Endothelial cell of umbilical vein (primary cell): ENCODE results near the gene PRDX1. TPM values are rescaled to one million over a fixed set of nuclear protein-coding genes. Genes with fewer than 3 reads are reported as not detected.
A peak's percentile ranks its signal among the peaks of the same experiment; 100 is the strongest.
"Not testable (repeated sequence)": the region's sequence is repeated elsewhere in the genome, so short reads cannot be mapped to it uniquely, and the experiment has no call there.

Experiments
- BruUV-seq: library from RNA; stranded (reverse); fragments of 400-500 nt; replicated peaks from 2 replicates; lab custom pipeline; 2021; lab: Mats Ljungman, UMichigan
- CTCF ChIA-PET: fragments of 300-600, 350-600 bp; sonication (Branson Sonifier 250); formaldehyde crosslinking; loops from one replicate; lab custom pipeline; 2021; ENCODE audit warnings: antibody characterized with exemption, inconsistent platforms; lab: Charles Lee
- POLR2A ChIA-PET: fragments of 300-600, 350-600 bp; sonication (Branson Sonifier 250); formaldehyde crosslinking; loops from one replicate; lab custom pipeline; 2021; ENCODE audit warnings: antibody characterized with exemption, inconsistent platforms; lab: Charles Lee
- DNase-seq: peaks from one replicate; pipeline ENCODE4 v3.0.0-alpha.2; 2011; ENCODE audit warnings: low read depth, low spot score
- FAIRE-seq: peaks from 2 replicates; lab custom pipeline; 2011; peaks lifted over from hg19 to GRCh38; lab: Jason Lieb, UNC
- H2AFZ ChIP-seq: 2 replicates; pipeline ENCODE4 v1.6.0; 2012; ENCODE audit warnings: low read depth, low read length, control low read depth, inconsistent platforms
- H3K27ac ChIP-seq: 2 replicates; pipeline ENCODE4 v1.5.1; 2011; ENCODE audit warnings: low read depth, mild to moderate bottlenecking, control low read depth, low read length, moderate library complexity; ENCODE audit not compliant: insufficient read depth
- H3K27me3 ChIP-seq, 2 experiments: 2 replicates each; pipeline versions ENCODE4 v1.6.0 to v1.6.1; 2011; ENCODE audit warnings: low read length in 2 of 2, mixed read lengths in 1 of 2; ENCODE audit not compliant: control insufficient read depth in 2 of 2, insufficient read depth in 2 of 2
- H3K36me3 ChIP-seq, 2 experiments: 2 replicates in 1 of 2; 3 replicates in 1 of 2; pipeline ENCODE4 v1.5.1; 2011; ENCODE audit warnings: low read length in 2 of 2, mild to moderate bottlenecking in 1 of 2, moderate library complexity in 1 of 2; ENCODE audit not compliant: control insufficient read depth in 2 of 2, insufficient read depth in 2 of 2; ENCODE audit errors: extremely low read depth in 1 of 2
- H3K4me1 ChIP-seq: 3 replicates; pipeline ENCODE4 v1.5.1; 2011; ENCODE audit warnings: mild to moderate bottlenecking, low read length; ENCODE audit not compliant: control insufficient read depth, insufficient read depth; ENCODE audit errors: extremely low read depth
- H3K4me2 ChIP-seq: 2 replicates; pipeline ENCODE4 v1.6.1; 2011; ENCODE audit warnings: low read length, control low read depth, mixed read lengths; ENCODE audit not compliant: insufficient read depth
- H3K4me3 ChIP-seq, 3 experiments: fragments of 200-600 bp in 1 of 3; sonication (generic), shearing (Covaris generic) in 1 of 3; replicated peaks in 1 of 3; 2 replicates each; pipeline ENCODE4 v1.5.1; 2011 to 2016; ENCODE audit warnings: control low read depth in 3 of 3, low read length in 3 of 3, mild to moderate bottlenecking in 2 of 3, inconsistent platforms in 1 of 3, low read depth in 1 of 3, moderate library complexity in 1 of 3; ENCODE audit not compliant: insufficient read depth in 1 of 3
- H3K79me2 ChIP-seq: 2 replicates; pipeline ENCODE4 v1.6.0; 2012; ENCODE audit warnings: low read length, inconsistent platforms; ENCODE audit not compliant: control insufficient read depth, insufficient read depth
- H3K9ac ChIP-seq: replicated peaks from 2 replicates; pipeline ENCODE3; 2011; ENCODE audit warnings: low read length, control low read depth; ENCODE audit not compliant: insufficient read depth; ENCODE audit errors: extremely low read depth
- H3K9me1 ChIP-seq: replicated peaks from 3 replicates; pipeline ENCODE4 v1.6.0; 2011; ENCODE audit warnings: mild to moderate bottlenecking, low read length; ENCODE audit not compliant: control insufficient read depth, insufficient read depth; ENCODE audit errors: extremely low read depth
- H3K9me3 ChIP-seq: replicated peaks from 2 replicates; pipeline ENCODE4 v1.5.1; 2012; ENCODE audit warnings: low read length, inconsistent platforms; ENCODE audit not compliant: control insufficient read depth, insufficient read depth
- H4K20me1 ChIP-seq: replicated peaks from 2 replicates; pipeline ENCODE3; 2011; ENCODE audit warnings: mild to moderate bottlenecking, low read length; ENCODE audit not compliant: control insufficient read depth, insufficient read depth; ENCODE audit errors: extremely low read depth
- EZH2 ChIP-seq: IDR thresholded peaks from 2 replicates; pipeline ENCODE4 v1.6.1; 2012; ENCODE audit warnings: borderline replicate concordance, low read depth, mild to moderate bottlenecking, moderate library complexity, low read length, inconsistent platforms; ENCODE audit not compliant: severe bottlenecking
- FOS ChIP-seq: IDR thresholded peaks from 2 replicates; pipeline ENCODE4 v1.6.1; 2011; ENCODE audit warnings: mild to moderate bottlenecking, low read length, moderate library complexity, borderline replicate concordance; ENCODE audit not compliant: insufficient read depth
- GATA2 ChIP-seq: IDR thresholded peaks from 2 replicates; pipeline ENCODE4 v1.7.0; 2011; ENCODE audit warnings: low read depth, mild to moderate bottlenecking, moderate library complexity, mixed read lengths, low read length; ENCODE audit not compliant: insufficient read length, insufficient read depth
- JUN ChIP-seq: IDR thresholded peaks from 2 replicates; pipeline ENCODE4 v1.6.1; 2011; ENCODE audit warnings: borderline replicate concordance, low read depth; ENCODE audit not compliant: insufficient read length, insufficient read depth
- MYC ChIP-seq: IDR thresholded peaks from one replicate; pipeline ENCODE4 v1.6.1; 2011; ENCODE audit warnings: mild to moderate bottlenecking, low read depth, low read length
- POLR2A ChIP-seq: IDR thresholded peaks from 2 replicates; pipeline ENCODE4 v1.6.1; 2012; ENCODE audit warnings: low read depth, mild to moderate bottlenecking, control low read depth, low read length
- POLR2AphosphoS5 ChIP-seq: IDR thresholded peaks from 2 replicates; pipeline ENCODE4 v1.6.1; 2012; ENCODE audit warnings: low read depth, mild to moderate bottlenecking, control low read depth, low read length, moderate library complexity; ENCODE audit not compliant: insufficient read depth
- dilution Hi-C: fragments of 300-500 bp; cut with MboI; formaldehyde crosslinking; loops from one replicate; pipeline ENCODE4 v1.15.0; 2019; ENCODE audit warnings: low sequenced_read_pairs; ENCODE audit not compliant: extremely low pct_ligation_motif_present
- intact Hi-C: fragments of 100-400 bp; cut with micrococcal nuclease; formaldehyde crosslinking; loops from one replicate; pipeline ENCODE4 v1.10.0; 2022
- polyA plus RNA-seq, 4 experiments: library from polyadenylated mRNA; depleted of rRNA in 3 of 4; stranded (reverse) in 3 of 4; unstranded in 1 of 4; fragments of >200 nt; gene quantifications; 2 replicates each; pipeline versions ENCODE4 v1.2.1 to v1.2.3, GENCODE V29; 2011 to 2012; ENCODE audit warnings: missing spikeins in 1 of 4
- total RNA-seq: library from RNA; stranded (reverse); gene quantifications from 2 replicates; pipeline ENCODE4 v1.2.3, GENCODE V29; 2021
- TF ChIP-seq, protein P1 (sequence below), 2 donors: IDR thresholded peaks; 1 replicate in 1 of 2; 2 replicates in 1 of 2; pipeline ENCODE4 v1.5.1; 2011; ENCODE audit warnings: low read length in 2 of 2, mild to moderate bottlenecking in 2 of 2, moderate library complexity in 2 of 2, control low read depth in 1 of 2, inconsistent platforms in 1 of 2, low read depth in 1 of 2; ENCODE audit not compliant: insufficient read depth in 1 of 2; ENCODE audit errors: extremely low read depth in 1 of 2
- TF ChIP-seq, protein P2 (sequence below): IDR thresholded peaks from 2 replicates; pipeline ENCODE4 v1.6.1; 2011; ENCODE audit not compliant: insufficient read depth, insufficient read length

The PRDX1 gene
- total and polyA plus RNA-seq, 2 donors (not counting 3 experiments of a cell fraction or from before 2014, with no cell fraction given), result 622 to 685 TPM

DNA sequence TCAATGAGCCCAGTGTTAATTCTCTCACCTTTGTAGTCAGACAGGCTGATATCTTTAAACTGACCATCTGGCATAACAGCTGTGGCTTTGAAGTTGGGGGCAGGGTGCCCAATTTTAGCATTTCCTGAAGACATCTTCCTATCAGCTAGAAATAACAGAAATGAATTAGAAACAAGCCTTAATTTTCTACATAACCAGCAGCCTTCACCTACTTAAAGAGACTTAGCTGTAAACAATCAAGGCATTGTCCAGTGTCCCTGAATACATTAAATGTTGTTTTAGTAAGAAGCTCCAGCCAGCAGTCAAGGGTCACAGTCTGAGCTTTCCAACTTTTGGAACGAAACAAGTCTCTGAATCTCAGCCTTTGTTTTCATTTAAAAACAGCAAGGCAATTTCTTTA, 2.8 kb downstream of the PRDX1 start:
- Histone ChIP-seq H3K79me2 (peaks cover 60% of the 10 kb centered on the region), H3K4me1 (peaks cover 19% of the 10 kb centered on the region), H3K9me1 (no peaks in the 10 kb centered on the region), H2AFZ (no peak overlapping the region), H3K27me3 (no peaks in the 10 kb centered on the region), H3K4me3 (peak overlapping the region in 1 of 3 experiments; percentile 39), H3K27ac (no peak overlapping the region), H3K9ac (no peak overlapping the region), H3K9me3 (no peaks in the 10 kb centered on the region), H4K20me1 (no peaks in the 10 kb centered on the region), H3K36me3 (peaks cover 23 to 25% of the 10 kb centered on the region in 2 experiments), H3K4me2 (peak overlapping the region; percentile 65)
- ChIA-PET CTCF (interaction anchor here (1.1 to 4.2 kb wide), 5 partner anchors 8 to 54 kb away, joined by 3 to 25 read pairs (median 5); partner anchors contain the start of gene AKR1A1), POLR2A (interaction anchor here (0.6 to 5.1 kb wide), 8 partner anchors 27 to 597 kb away, joined by 3 to 83 read pairs (median 4); partner anchors contain the start of genes AKR1A1, MUTYH, NASP and TOE1)
- dilution Hi-C loops, result no loop called here
- BruUV-seq, result no TSS peak
- peak; percentile 33 for DNase-seq
- FAIRE-seq, result peak; percentile 43
- intact Hi-C loops, result no loop called here
- TF ChIP-seq MYC (no peak), JUN (no peak), POLR2AphosphoS5 (no peak), FOS (no peak), GATA2 (no peak), POLR2A (no peak), EZH2 (no peak)
- TF ChIP-seq, protein P1, sequence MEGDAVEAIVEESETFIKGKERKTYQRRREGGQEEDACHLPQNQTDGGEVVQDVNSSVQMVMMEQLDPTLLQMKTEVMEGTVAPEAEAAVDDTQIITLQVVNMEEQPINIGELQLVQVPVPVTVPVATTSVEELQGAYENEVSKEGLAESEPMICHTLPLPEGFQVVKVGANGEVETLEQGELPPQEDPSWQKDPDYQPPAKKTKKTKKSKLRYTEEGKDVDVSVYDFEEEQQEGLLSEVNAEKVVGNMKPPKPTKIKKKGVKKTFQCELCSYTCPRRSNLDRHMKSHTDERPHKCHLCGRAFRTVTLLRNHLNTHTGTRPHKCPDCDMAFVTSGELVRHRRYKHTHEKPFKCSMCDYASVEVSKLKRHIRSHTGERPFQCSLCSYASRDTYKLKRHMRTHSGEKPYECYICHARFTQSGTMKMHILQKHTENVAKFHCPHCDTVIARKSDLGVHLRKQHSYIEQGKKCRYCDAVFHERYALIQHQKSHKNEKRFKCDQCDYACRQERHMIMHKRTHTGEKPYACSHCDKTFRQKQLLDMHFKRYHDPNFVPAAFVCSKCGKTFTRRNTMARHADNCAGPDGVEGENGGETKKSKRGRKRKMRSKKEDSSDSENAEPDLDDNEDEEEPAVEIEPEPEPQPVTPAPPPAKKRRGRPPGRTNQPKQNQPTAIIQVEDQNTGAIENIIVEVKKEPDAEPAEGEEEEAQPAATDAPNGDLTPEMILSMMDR (IDR thresholded peaks at IDR 0.05; ENCODE audit: extremely low read depth in 1 of 2, insufficient read depth in 1 of 2, low read depth in 1 of 2, low read length in 2 of 2), result no peak
- TF ChIP-seq, protein P2, sequence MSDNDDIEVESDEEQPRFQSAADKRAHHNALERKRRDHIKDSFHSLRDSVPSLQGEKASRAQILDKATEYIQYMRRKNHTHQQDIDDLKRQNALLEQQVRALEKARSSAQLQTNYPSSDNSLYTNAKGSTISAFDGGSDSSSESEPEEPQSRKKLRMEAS, result no peak

DNA sequence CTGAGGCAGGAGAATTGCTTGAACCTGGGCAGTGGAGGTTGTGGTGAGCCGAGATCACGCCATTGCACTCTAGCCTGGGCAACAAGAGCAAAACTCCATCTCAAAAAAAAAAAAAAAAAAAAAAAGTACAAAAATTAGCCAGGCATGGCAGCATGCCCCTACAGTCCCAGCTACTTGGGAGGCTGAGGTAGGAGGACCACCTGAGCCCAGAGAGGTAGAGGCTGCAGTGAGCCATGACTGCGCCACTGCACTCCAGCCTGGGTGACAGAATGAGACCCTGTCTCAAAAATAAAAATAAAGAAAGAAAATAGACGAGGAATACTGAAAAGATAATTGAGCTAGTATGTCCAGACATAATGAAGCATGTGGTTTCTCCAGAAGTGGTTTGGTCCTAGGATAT, 3.3 kb downstream of the PRDX1 start:
- H3K27me3 ChIP-seq, H3K9ac ChIP-seq, intact Hi-C loops, H2AFZ ChIP-seq, H3K9me1 ChIP-seq, DNase-seq, H3K4me3 ChIP-seq, H3K27ac ChIP-seq, dilution Hi-C loops, H3K9me3 ChIP-seq, FAIRE-seq, BruUV-seq, H4K20me1 ChIP-seq: not testable (repeated sequence)
- Histone ChIP-seq H3K36me3 (peaks cover 28 to 29% of the 10 kb centered on the region in 2 experiments), H3K4me2 (peak overlapping the region; percentile 65), H3K4me1 (peaks cover 19% of the 10 kb centered on the region), H3K79me2 (peaks cover 60% of the 10 kb centered on the region)
- ChIA-PET CTCF (interaction anchor here (1.1 to 4.2 kb wide), 5 partner anchors 8 to 54 kb away, joined by 3 to 25 read pairs (median 5); partner anchors contain the start of gene AKR1A1), POLR2A (interaction anchor here (0.6 to 5.1 kb wide), 6 partner anchors 27 to 597 kb away, joined by 3 to 83 read pairs (median 4); partner anchors contain the start of genes AKR1A1, MUTYH and TOE1)
